GM18526 (cell line): ENCODE data around the gene FSTL4.

Experiments used
- POLR2A ChIP-seq: IDR thresholded peaks from 3 replicates; pipeline ENCODE4 v1.6.1; 2011; ENCODE audit not compliant: insufficient read length; ENCODE audit errors: extremely low read depth

The FSTL4 gene

DNA sequence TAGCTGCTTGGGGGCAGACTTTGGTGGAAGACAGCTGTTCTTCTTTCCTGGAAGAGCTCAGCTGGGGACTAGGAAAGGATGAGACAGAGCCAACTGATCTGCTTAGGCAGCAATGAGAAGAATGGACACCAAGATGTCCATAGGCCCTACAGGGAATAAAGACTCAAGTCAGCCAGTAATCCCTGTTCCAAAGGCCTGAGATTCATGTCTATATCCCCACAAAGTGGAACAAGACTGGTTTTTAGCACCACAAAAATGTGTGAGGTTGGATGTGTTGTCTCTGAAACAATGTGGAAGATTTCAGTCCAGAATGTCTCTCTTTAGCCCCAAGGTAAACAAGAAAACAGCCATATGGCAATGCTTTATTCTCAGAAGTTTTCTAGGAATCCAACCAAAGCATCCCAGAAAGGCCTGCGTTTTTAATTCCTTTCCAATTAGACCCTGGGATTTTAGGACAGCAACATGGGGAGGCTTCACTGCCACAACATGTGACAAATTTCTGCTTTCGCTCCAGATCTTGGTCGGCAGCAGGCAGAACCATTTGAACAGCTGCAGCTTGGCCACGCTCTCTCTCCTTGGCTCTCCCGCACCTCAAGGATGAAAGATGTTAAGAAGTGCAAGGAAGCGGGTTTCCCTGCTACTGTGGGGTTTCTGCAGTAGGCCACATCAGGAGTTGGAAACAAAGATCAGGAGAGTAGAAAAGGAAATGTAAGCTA is 245.1 kb downstream of the FSTL4 start:
- TF ChIP-seq POLR2A = no peak

DNA sequence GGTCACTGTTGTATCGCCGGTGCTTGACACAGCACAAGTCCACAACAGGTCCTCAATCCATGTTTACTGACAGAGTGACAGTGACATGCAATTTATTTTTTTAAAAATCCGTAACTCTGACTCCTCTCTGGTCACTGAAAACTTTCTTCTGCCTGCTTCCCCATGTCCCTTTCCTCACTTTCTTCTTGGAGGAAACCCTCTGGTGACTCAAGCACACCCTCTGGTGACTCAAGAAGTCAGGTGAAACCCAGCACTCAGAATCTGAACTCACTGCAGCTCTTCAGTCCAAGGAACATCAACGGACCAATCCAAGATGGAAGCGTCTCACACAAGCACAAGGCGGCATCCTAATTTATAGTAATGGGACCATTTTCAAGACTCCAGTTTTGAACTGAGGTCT is 245.9 kb downstream of the FSTL4 start:
- TF ChIP-seq POLR2A = no peak

DNA sequence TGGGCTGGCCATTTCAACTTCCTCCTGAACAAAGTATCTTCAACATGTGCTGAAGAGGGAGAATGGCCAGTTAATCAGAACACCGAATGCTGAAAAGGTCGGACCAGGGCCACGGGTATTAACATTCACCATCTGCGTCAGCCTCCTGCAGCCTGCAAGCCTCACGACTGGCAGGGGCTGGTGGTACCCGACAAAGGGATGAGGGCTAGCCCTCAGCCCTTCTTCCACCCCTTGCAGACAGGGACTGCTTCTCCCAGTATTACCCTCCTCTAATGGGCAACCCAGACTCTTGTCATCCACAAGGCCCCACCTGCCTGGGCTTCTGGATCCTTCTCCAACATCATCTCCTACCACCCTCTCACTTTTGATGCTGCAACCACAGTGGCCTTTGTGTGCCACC is 246.6 kb downstream of the FSTL4 start:
- TF ChIP-seq POLR2A = no peak

DNA sequence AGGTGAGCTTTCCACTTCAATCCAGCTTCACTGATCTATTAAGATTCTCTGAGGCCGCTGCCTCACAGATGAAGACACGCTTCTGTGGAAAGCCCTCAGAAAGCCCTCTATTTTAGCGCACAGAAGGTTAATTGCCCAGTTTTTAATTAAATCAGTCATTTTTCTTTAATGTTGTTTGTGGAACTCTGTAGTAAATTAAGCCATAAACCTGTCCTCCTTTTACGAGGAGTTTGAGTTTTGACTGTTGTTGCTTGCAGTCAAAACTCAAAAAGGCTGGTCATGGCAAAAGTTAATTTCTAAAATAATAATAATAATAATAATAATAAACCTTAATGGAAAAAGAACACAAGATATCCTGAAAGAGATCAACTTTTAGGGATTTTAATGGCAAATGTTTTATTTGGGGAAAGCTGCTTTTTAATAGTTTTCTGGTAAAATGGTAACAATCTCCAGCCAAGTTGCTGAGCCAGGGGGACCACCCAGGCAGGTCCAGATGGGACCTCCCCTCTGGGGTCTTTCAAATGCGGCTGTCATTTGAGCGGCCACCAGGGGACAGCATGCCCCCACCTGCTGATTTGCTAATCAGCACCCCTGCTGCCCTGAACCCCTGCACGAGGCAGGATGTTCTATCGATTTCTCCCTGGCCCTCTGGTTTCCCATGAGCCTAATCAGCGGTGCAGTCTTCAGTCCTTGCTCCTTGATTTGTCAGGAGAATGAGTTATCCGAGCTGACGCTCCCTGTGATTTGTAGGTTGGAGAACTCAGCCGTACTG is 247.2 kb downstream of the FSTL4 start:
- TF ChIP-seq POLR2A = no peak

DNA sequence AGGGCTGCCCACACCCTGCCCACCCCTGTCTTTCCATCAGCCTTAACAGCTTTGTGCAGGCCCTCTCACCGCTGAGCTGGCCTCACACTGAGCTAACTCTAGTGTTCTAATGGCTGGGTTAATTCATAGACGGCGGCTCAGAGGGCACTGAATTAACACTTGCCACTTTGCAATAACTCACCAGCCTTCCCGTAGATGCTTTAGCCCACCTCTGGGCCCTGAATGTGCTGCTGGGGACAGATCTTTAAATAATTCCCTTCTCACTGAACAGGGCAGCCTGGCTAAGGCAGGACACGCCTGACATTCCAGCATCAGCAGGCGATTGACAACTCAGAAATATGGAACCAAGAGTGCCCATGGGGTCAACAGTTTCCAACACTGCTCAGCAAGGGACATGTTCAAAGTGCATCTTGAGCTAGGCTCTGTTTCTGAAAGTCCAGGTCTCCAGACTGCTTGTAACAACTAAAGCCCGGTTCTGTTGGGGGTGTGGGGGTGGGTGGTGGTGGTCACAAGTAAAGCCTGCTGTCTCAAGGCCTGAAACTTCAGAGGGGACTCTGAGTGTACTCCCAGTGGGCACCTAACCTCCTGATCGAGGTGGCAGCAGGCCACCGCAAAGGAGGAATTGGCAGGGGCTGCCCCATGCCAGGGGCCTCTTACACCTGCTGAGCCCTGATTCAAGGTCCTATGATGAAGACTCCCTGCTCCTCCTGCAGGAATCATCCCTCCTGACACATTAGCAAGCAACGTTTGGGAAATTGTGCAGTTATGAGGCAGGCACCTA is 248.3 kb downstream of the FSTL4 start:
- TF ChIP-seq POLR2A = no peak

DNA sequence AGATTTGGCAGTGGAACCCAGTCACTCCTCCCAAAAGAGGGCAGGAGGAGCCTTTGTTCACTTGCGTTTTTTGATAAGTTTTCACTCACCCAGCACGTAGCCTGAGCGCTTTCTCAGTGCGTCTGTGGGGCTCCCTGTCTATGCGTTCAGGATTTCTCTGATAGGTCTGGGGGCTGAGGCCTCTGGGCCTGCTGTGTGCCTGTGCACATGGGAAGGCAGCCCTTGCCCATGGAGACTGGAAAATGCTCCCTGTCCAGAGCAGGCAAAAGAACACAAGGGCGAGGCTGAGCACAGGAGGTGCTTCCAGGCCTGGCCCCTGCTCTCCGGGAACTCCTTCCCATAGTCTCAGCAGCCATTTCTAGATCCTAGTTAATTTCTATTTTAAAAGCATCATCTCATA is 249.9 kb downstream of the FSTL4 start:
- no peak for TF ChIP-seq POLR2A

DNA sequence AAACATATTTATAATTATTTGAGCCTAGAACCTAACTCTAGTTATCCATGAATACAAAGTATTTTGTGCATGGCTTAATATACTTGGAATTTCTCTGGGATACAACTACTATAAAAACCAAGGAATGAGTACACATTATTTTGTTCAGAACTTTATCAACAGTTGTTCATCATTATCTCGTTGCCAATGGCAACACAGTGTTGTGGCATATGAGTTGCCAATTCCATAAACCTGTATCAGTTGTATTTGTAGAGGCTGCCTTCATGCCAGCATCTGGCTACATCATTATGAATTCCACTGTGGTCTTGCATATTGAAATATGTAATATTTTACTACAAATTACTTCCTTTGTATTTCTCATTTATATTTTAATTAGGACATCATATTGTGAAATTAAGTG is 250.4 kb downstream of the FSTL4 start:
- TF ChIP-seq POLR2A = no peak

DNA sequence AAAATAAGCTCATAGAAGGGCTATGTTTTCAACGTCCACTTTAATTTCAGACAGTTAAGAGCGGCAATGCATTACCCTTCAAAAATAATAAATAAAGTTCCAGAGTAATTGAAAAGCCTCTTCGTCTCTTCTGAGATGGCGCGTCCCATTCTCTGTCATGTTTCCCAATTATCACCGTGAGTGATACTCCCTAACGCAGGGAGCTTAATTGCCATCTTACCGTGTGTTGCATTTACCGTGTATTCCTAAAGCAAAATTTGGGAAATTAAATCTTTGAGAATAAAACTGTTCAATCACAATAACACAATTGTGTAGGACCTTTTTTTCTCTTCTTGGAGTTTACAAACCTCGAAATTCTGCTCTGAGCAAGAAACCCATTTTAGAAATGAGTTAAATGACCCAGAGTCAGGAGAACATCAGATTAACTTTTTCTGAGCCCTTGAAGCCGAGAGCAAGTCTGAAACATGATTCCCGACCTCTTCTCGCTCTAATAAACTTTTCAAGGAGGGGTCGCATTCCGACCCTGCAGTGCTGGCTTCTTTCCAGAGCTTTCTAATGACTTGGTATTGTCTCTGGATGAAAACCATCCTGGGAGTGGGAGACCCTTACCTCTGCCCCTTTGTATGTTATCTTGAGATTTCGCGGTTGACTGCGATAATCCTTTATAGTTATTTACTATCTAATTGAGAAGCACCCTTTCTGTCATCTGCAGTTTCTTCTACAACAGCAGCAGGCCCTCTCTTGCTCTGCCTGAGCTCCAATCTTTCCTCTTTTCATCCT is 251.5 kb downstream of the FSTL4 start:
- TF ChIP-seq POLR2A = no peak

DNA sequence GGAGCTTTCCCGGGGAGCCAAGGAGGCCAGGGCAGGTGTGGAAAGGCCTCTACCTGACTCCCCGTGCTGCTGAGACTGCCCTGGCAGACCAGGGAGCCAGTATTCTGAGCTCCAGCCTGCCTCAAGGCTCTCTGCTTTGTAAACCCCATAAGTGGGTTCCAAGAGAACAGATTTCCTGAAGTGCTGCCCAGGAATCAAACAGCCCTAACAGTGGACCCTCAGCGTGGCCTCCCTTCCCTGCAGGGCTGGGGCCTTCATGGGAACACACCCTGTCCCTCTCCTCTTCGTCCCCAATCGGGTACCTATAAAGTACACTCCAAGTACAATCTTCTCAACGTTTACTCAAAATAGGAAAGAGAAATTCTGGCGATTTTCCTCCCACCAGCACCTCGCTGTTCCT is 252.5 kb downstream of the FSTL4 start:
- no peak for TF ChIP-seq POLR2A

DNA sequence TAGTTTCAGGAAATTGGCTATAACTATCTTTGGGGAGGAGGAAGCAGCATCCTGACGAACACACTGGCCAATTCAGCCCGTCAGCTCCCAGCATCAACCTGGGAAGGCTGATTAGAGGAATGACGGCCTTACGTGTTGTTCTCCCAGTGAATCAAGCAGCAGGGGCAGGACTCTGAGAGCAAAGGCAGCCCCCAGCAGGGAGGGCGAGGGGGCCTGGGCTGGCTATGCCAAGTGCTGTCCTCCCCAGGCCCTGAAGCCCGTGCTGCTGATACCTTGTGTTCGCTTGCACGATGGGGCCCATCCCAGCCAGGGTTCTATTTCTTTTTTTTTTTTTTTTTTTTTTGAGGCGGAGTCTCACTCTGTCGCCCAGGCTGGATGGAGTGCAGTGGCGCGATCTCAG is 254.1 kb downstream of the FSTL4 start:
- no peak for TF ChIP-seq POLR2A

DNA sequence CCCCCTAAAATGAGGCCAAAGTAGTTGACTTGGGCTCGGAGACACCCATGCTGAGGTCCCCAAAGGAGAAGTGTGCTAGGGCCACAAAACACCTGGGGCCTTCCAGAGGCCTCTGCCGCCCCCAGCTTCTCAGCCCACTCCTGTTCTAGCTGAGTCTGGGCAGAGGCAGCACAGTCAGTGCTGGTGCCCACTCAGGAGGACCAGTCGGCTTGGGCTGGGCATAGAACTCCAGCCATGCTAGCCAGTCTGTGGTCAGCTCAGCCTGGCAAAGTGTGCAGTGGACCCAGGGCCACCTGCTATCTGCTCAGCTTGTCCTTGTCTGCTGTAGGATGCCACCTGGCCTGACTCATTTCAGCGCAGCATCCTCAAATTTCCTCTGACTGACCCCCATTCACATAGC is 254.6 kb downstream of the FSTL4 start:
- no peak for TF ChIP-seq POLR2A

DNA sequence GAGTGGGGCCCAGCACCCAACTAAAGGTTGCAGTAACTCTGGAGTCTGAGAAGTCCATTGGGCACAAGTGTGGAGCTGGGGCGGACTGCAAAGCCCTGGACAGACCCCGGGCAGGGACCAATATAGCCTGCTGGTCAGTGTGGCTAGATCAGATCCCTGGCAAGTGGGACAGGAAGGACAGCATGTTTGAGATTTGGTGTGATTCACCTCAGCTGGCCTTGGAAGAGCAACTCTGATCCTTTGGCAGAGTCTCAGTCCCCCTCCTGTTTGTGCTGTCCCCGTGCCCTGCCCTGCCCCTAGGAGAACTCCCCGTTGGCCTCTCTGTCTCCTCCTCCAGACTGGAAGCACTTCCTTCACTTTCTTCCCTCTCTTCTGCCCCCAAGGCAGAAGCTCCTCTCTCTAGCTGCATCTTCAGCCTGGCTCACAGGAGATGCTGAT is 255.3 kb downstream of the FSTL4 start:
- no peak for TF ChIP-seq POLR2A

DNA sequence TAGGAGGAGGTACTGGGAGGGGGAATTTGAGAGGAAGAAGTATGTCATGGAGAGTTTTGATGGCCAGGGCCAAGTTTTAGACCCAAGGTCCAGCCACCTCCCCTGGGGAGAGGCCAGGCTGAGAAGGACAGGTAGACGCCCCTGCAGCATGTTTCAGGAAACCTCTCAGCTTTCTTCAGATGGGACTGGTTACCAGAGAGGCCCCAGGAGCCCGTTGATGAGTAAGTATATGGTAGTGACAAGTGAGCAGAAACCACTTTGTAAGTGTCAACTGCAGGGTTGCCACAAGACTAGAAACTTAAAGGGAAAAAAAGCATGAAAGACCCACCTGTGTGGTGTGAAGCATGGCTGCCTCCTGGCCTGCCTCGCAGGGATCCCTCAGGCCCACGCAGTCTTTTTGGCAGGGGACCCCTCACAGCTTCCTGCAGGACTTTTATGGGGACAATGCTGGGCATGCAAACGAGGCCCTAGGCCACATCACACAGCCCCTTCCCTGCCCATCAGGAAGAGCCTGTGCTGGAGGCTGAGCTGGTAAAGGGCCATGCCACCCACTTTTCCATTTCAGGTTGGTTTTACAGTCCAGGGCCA is 255.9 kb downstream of the FSTL4 start:
- no peak for TF ChIP-seq POLR2A

DNA sequence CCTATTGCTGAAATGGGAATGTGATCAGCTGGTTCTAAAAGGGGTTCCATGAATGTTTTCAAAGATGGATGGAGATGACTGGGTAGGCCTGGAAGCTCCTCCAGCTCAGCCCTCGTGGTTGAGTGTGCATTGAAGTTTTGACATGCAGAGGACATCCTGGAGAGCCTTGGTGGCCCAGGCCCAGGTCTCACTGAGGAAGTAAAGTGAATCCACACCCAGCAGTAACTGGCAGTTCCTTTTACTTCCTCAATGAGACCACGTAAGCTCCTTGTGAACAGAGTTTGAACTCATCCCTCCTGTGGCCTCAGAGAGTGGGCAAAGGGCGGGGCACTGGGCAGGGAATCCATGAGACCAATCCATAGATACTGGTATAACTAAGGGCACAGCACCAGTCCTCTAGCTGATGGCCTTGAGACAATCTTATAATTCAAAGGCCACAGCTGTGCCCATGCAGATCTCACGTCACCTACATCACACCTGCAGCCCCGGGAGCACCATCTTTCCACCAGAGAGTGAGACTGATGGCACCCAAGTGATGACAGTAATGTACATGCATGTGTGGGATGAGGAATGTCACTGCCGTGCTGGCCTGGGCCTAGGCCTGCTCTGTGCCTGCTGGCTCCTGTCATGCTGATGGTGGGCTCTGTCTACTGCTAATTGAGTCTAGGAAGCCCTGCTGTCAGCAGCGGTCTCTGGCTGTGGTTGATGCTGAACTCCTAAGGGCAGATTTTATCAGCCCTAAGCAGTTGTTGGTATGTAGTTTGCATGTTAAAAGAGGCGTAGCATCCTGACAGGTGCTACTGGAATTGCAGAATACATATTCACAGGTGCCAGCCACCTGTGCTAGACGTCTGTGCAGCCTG is 257.8 kb downstream of the FSTL4 start:
- no peak for TF ChIP-seq POLR2A

DNA sequence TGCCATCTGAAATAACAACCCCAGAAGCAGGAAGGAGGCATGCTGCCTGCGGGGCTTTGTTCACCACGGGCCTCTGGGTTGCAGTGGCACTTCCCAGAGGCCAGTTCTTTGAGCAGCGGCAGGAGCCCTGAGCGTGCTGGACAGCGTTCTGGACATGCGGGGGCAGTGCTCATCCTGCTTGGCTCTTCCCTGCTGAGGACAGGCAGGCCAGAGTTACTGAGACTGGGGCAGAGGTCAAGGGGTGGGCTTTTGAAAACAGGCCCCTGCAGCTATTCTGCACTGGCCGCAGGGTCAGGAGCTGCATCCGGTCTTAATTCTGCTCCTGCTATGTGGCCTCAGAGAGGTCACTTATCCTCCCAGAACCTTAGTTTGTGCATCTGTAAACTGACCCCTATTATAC is 258.6 kb downstream of the FSTL4 start:
- TF ChIP-seq POLR2A = no peak
